K562 (cell line): ENCODE results near the gene CNPPD1. TPM values are rescaled to one million over a fixed set of nuclear protein-coding genes. Genes with fewer than 3 reads are reported as not detected.

Source experiments
- ATAC-seq: fragments of 200-7000 bp; cut with Tn5 transposase; 3 replicates; pipeline ENCODE4 v1.9.1; 2020; ENCODE audit warnings: moderate library complexity
- BruUV-seq: library from RNA; stranded (reverse); fragments of 400-500 nt; replicated peaks from 2 replicates; lab custom pipeline; 2021; lab: Mats Ljungman, UMichigan
- CTCF ChIA-PET: fragments of 300-600 bp; formaldehyde crosslinking; extraction: SDS; loops from one replicate; lab custom pipeline; 2021; ENCODE audit warnings: low intra/inter-chr PET ratio; lab: Yijun Ruan, JAX
- POLR2A ChIA-PET: fragments of 300-600, 350-650 bp; sonication (Branson Sonifier 250); formaldehyde crosslinking; extraction: SDS; loops from one replicate; lab custom pipeline; 2021; ENCODE audit warnings: antibody characterized with exemption, inconsistent platforms; lab: Yijun Ruan, JAX
- DNase-seq, 4 experiments: peaks; one replicate each; pipeline versions ENCODE4 v3.0.0 to v3.0.0-alpha.2; 2011 to 2018; ENCODE audit warnings: low spot score in 3 of 4, mixed read lengths in 3 of 4; ENCODE audit errors: extremely low read depth in 1 of 4
- FAIRE-seq: peaks from 2 replicates; lab custom pipeline; 2011; peaks lifted over from hg19 to GRCh38; lab: Jason Lieb, UNC
- H2AFZ ChIP-seq: 2 replicates; pipeline ENCODE4 v1.6.0; 2011; ENCODE audit warnings: low read depth, low read length, control low read depth, inconsistent platforms
- H3K27ac ChIP-seq: fragments of 200-600 bp; 3 replicates; pipeline ENCODE4 v1.8.0; 2011; ENCODE audit warnings: low read depth, mild to moderate bottlenecking, control low read depth, inconsistent platforms, low read length, moderate library complexity, mixed read lengths; ENCODE audit errors: extremely low read depth
- H3K27me3 ChIP-seq, 2 experiments: fragments of 300-600 bp in 1 of 2; 2 replicates in 1 of 2; 3 replicates in 1 of 2; pipeline versions ENCODE4 v1.6.0 to v1.8.0; 2011; ENCODE audit warnings: inconsistent platforms in 2 of 2, low read length in 2 of 2, mild to moderate bottlenecking in 1 of 2, mixed read lengths in 1 of 2, moderate library complexity in 1 of 2; ENCODE audit not compliant: control insufficient read depth in 2 of 2, insufficient read depth in 2 of 2
- H3K36me3 ChIP-seq: fragments of 300-600 bp; 3 replicates; pipeline ENCODE4 v1.8.0; 2011; ENCODE audit warnings: mild to moderate bottlenecking, low read length, inconsistent platforms; ENCODE audit not compliant: control insufficient read depth, insufficient read depth
- H3K4me1 ChIP-seq, 2 experiments: fragments of 200-600 bp in 1 of 2; replicated peaks in 1 of 2; 2 replicates in 1 of 2; 3 replicates in 1 of 2; pipeline versions ENCODE4 v1.5.1 to v1.8.0; 2011; ENCODE audit warnings: inconsistent platforms in 2 of 2, low read length in 2 of 2, mild to moderate bottlenecking in 1 of 2, mixed read lengths in 1 of 2, moderate library complexity in 1 of 2; ENCODE audit not compliant: control insufficient read depth in 2 of 2, insufficient read depth in 2 of 2
- H3K4me2 ChIP-seq: 2 replicates; pipeline ENCODE4 v1.6.1; 2011; ENCODE audit warnings: low read length, control low read depth, inconsistent platforms, mixed read lengths; ENCODE audit not compliant: insufficient read depth
- H3K4me3 ChIP-seq: fragments of 200-600 bp; sonication (generic), shearing (Covaris generic); 2 replicates; pipeline ENCODE4 v1.5.1; 2016; ENCODE audit warnings: control low read depth, inconsistent platforms
- H3K79me2 ChIP-seq: fragments of 200-600 bp; 3 replicates; pipeline ENCODE4 v1.8.0; 2011; ENCODE audit warnings: low read length, inconsistent platforms; ENCODE audit not compliant: control insufficient read depth, insufficient read depth
- H3K9ac ChIP-seq, 2 experiments: 2 replicates each; pipeline versions ENCODE4 v1.6.0 to v1.6.1; 2011; ENCODE audit warnings: low read depth in 2 of 2, low read length in 2 of 2, control low read depth in 1 of 2, inconsistent platforms in 1 of 2, mild to moderate bottlenecking in 1 of 2, mixed read lengths in 1 of 2; ENCODE audit not compliant: insufficient read depth in 1 of 2
- H3K9me1 ChIP-seq: one replicate; pipeline ENCODE4 v1.6.0; 2011; ENCODE audit warnings: inconsistent platforms, mild to moderate bottlenecking, low read length, moderate library complexity; ENCODE audit not compliant: control insufficient read depth, insufficient read depth
- H3K9me3 ChIP-seq: replicated peaks from 2 replicates; pipeline ENCODE4 v1.5.1; 2011; ENCODE audit warnings: low read depth, low read length, inconsistent platforms; ENCODE audit not compliant: control insufficient read depth, insufficient read depth
- H4K20me1 ChIP-seq: replicated peaks from 2 replicates; pipeline ENCODE4 v1.6.1; 2011; ENCODE audit warnings: low read length, inconsistent platforms, mixed read lengths; ENCODE audit not compliant: control insufficient read depth, insufficient read depth
- CREM ChIP-seq: IDR thresholded peaks from 2 replicates; pipeline ENCODE4 v1.6.1; 2014; ENCODE audit warnings: antibody characterized with exemption, low read depth
- CXXC5 ChIP-seq: fragments of 250-450 bp; sonication (Bioruptor Pico); IDR thresholded peaks from 2 replicates; pipeline ENCODE4 v1.8.0; 2022; ENCODE audit warnings: inconsistent platforms, mild to moderate bottlenecking, moderate library complexity
- ETV5 ChIP-seq: sonication (generic); formaldehyde crosslinking; IDR thresholded peaks from 2 replicates; pipeline ENCODE4 v1.4.0; 2020; ENCODE audit warnings: low read depth, mild to moderate bottlenecking, missing genetic modification reagents
- FOXP4 ChIP-seq: sonication (generic); formaldehyde crosslinking; IDR thresholded peaks from 2 replicates; pipeline ENCODE4 v1.8.0; 2022; ENCODE audit warnings: mild to moderate bottlenecking, missing genetic modification reagents, borderline replicate concordance
- HES1 ChIP-seq: fragments of 450-650 bp; IDR thresholded peaks from 2 replicates; pipeline ENCODE4 v1.6.1; 2016; ENCODE audit warnings: low read depth, mild to moderate bottlenecking, moderate library complexity
- NCOR1 ChIP-seq: fragments of 450-650 bp; IDR thresholded peaks from 2 replicates; pipeline ENCODE4 v1.6.1; 2016; ENCODE audit warnings: mild to moderate bottlenecking, moderate library complexity
- POLR2AphosphoS2 ChIP-seq: IDR thresholded peaks from 2 replicates; pipeline ENCODE4 v1.6.1; 2012; ENCODE audit warnings: low read length, improper control_type of control experiment
- PTRF ChIP-seq: fragments of 450-650 bp; IDR thresholded peaks from 2 replicates; pipeline ENCODE4 v1.6.1; 2016; ENCODE audit warnings: mild to moderate bottlenecking, missing genetic modification characterization, missing compliant biosample characterization
- RFX5 ChIP-seq: IDR thresholded peaks from 2 replicates; pipeline ENCODE4 v1.6.1; 2011; ENCODE audit warnings: low read depth, mild to moderate bottlenecking, improper control_type of control experiment, low read length
- SAP30 ChIP-seq: fragments of 200-600 bp; sonication (generic); IDR thresholded peaks from 2 replicates; pipeline ENCODE4 v1.6.1; 2012; ENCODE audit warnings: borderline replicate concordance, low read depth, mild to moderate bottlenecking, moderate library complexity, low read length, control low read depth, inconsistent platforms; ENCODE audit not compliant: insufficient read depth, poor library complexity, severe bottlenecking
- SMAD1 ChIP-seq: fragments of 150-350 bp; IDR thresholded peaks from 2 replicates; pipeline ENCODE4 v1.6.1; 2014; ENCODE audit warnings: low read length, low read depth; ENCODE audit not compliant: partially characterized antibody
- SMARCC2 ChIP-seq: fragments of 450-650 bp; IDR thresholded peaks from 2 replicates; pipeline ENCODE4 v1.6.1; 2017; ENCODE audit warnings: antibody characterized with exemption, moderate library complexity, mild to moderate bottlenecking, low read depth
- TARDBP ChIP-seq: fragments of 450-650 bp; IDR thresholded peaks from 2 replicates; pipeline ENCODE4 v1.6.1; 2016
- ZNF197 ChIP-seq: fragments of 200-800 bp; sonication (Bioruptor generic); IDR thresholded peaks from 2 replicates; pipeline ENCODE4 v1.6.1; 2016; ENCODE audit warnings: low read depth, missing genetic modification characterization, missing compliant biosample characterization
- ZNF717 ChIP-seq: fragments of 250-450 bp; sonication (Bioruptor Pico); IDR thresholded peaks from 2 replicates; pipeline ENCODE4 v1.5.0; 2021
- WGBS: fragments of 100-300 bp; shearing (Covaris generic); methylation state at CpG from one replicate; pipeline ENCODE4 v1.1.6; 2016; ENCODE audit warnings: low coverage, mixed read lengths; ENCODE audit not compliant: insufficient coverage; ENCODE audit errors: missing lambda C conversion rate; 5-methylcytosine and 5-hydroxymethylcytosine counted together
- in situ Hi-C: fragments of 300-500 bp; cut with MboI; formaldehyde crosslinking; loops from 4 replicates; pipeline ENCODE4 v1.15.0; 2018; ENCODE audit warnings: inconsistent platforms, mixed read lengths
- intact Hi-C: fragments of 100-400 bp; cut with micrococcal nuclease; formaldehyde crosslinking; loops from 2 replicates; pipeline ENCODE4 v1.14.2; 2022
- polyA plus RNA-seq, 8 experiments: library from polyadenylated mRNA; depleted of rRNA in 4 of 8; stranded (reverse) in 5 of 8; unstranded in 3 of 8; fragments of >200 nt; fragmentation: Nextera tagmentation in 2 of 8; fragmentation: Illumina TruSeq in 1 of 8; extraction: Ambion mirVana in 2 of 8; extraction: Trizol in 1 of 8; gene quantifications; 2 replicates each; pipeline versions ENCODE4 v1.2.1 to v1.2.3, GENCODE V29; 2011 to 2014; ENCODE audit warnings: inconsistent platforms in 1 of 8, missing spikeins in 1 of 8
- total RNA-seq, 7 experiments: library from RNA; depleted of rRNA in 6 of 7; stranded (reverse); fragments of >200 nt in 6 of 7; fragmentation: Illumina TruSeq in 2 of 7; extraction: Trizol in 2 of 7; gene quantifications; 2 replicates each; pipeline versions ENCODE4 v1.2.1 to v1.2.3, GENCODE V29; 2011 to 2021; ENCODE audit warnings: low replicate concordance in 1 of 7
- TF ChIP-seq, protein P1 (sequence below), 2 experiments: IDR thresholded peaks; 2 replicates each; pipeline ENCODE4 v1.6.1; 2012; ENCODE audit warnings: improper control_type of control experiment in 2 of 2, low read depth in 2 of 2, low read length in 2 of 2, borderline replicate concordance in 1 of 2

Gene CNPPD1
- total and polyA plus RNA-seq, 9 of the 15 experiments (the other 6 are each of a cell fraction or from before 2014, with no cell fraction given), result 9.9 to 53.5 (median 27.0) TPM

GRCh38 chr2:219218732-219219701, 42.3 kb upstream of the CNPPD1 start, which contains the start of gene ABCB6:
TSS of gene ABCB6 (minus strand) at chr2:219218958. CDS start at chr2:219218673, 285 bp downstream.
- Histone ChIP-seq H3K27me3 (no peaks in the 10 kb centered on the region), H3K4me1 (peaks cover 13 to 53% of the 10 kb centered on the region in 2 experiments; a peak in 4 of 5 replicates), H3K27ac (peak within 1 kb of the TSS; percentile 89), H3K9me3 (no peaks in the 10 kb centered on the region), H4K20me1 (0 out of 2 replicates have a peak, but pooled peaks cover 2% of the 10 kb centered on the region), H3K9ac (peak within 1 kb of the TSS; percentile 73 to 89), H3K36me3 (peaks cover 73% of the 10 kb centered on the region), H3K4me2 (peak within 1 kb of the TSS; percentile 92), H3K9me1 (no peaks in the 10 kb centered on the region), H3K79me2 (peaks cover 27% of the 10 kb centered on the region), H2AFZ (peak within 1 kb of the TSS; percentile 75), H3K4me3 (peak within 1 kb of the TSS; percentile 58)
- ATAC-seq (peak; percentile 91), FAIRE-seq (peak; percentile 94), DNase-seq (peak; percentile 82 to 95 (median 90))
- WGBS, result 28% methylated on average over 41 of the region's 71 CpGs
- CTCF ChIA-PET, result no interaction called here
- intact Hi-C loops (loop anchor here (1.0 to 2.0 kb wide), 4 partner anchors 10 to 60 kb away; partner anchors contain the start of genes ANKZF1, ATG9A, DNAJB2 and NHEJ1), in situ Hi-C loops (no loop called here)
- no TSS peak for BruUV-seq
- POLR2A ChIA-PET, result interaction anchor here (0.6 to 2.2 kb wide), 10 partner anchors 8 to 231 kb away, joined by 3 to 12 read pairs (median 6); partner anchors contain the start of genes ANKZF1, ATG9A, CNPPD1 and DNAJB2
- no peak for TF ChIP-seq PTRF (tag)
- no peak for TF ChIP-seq RFX5
- no peak for TF ChIP-seq TARDBP
- TF ChIP-seq ETV5 (CRISPR knock-in tag), result no peak
- peak; percentile 53 for TF ChIP-seq SAP30
- no peak for TF ChIP-seq NCOR1
- no peak for TF ChIP-seq HES1
- TF ChIP-seq FOXP4, result 0 out of 2 replicates have a peak, but pooled peaks have one; percentile 37
- TF ChIP-seq SMAD1, result no peak
- peak; percentile 38 for TF ChIP-seq CREM
- TF ChIP-seq, protein P1, sequence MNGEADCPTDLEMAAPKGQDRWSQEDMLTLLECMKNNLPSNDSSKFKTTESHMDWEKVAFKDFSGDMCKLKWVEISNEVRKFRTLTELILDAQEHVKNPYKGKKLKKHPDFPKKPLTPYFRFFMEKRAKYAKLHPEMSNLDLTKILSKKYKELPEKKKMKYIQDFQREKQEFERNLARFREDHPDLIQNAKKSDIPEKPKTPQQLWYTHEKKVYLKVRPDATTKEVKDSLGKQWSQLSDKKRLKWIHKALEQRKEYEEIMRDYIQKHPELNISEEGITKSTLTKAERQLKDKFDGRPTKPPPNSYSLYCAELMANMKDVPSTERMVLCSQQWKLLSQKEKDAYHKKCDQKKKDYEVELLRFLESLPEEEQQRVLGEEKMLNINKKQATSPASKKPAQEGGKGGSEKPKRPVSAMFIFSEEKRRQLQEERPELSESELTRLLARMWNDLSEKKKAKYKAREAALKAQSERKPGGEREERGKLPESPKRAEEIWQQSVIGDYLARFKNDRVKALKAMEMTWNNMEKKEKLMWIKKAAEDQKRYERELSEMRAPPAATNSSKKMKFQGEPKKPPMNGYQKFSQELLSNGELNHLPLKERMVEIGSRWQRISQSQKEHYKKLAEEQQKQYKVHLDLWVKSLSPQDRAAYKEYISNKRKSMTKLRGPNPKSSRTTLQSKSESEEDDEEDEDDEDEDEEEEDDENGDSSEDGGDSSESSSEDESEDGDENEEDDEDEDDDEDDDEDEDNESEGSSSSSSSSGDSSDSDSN (IDR thresholded peaks at IDR 0.05; ENCODE audit: borderline replicate concordance in 1 of 2, low read depth in 2 of 2, low read length in 2 of 2), result no peak
- TF ChIP-seq POLR2AphosphoS2, result peak; percentile 93
- no peak for TF ChIP-seq ZNF197
- TF ChIP-seq CXXC5, result peak; percentile 72
- TF ChIP-seq ZNF717 (CRISPR knock-in tag), result peak; percentile 61; the same call in 1 of the 2 replicates
- TF ChIP-seq SMARCC2, result no peak
